SKM-1 treated with dmso at 0.1 percent for 144 hours (cell line): ENCODE data around the gene DHCR7.

Source experiments
- DNase-seq: peaks from one replicate; lab custom pipeline; 2025; ENCODE audit not compliant: unreplicated experiment; lab: John Stamatoyannopoulos, UW

The DHCR7 gene

DNA sequence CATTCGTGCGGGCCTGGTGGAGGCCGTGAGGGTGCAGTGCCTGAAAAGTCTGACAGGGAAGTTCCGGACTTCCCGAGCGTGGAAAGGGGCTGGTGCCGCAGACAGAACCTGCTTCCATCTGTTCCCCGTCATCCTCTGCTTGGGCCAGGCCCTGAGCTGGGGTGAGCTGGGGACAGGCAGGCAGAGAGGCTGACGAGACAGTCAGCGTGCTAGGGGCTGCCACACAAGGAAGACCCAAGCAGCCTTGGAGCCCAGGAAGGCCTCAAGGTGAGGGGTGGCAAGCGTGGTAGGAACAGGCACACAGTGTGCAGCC lies 30.3 kb upstream of the DHCR7 start:
- no peak for DNase-seq

DNA sequence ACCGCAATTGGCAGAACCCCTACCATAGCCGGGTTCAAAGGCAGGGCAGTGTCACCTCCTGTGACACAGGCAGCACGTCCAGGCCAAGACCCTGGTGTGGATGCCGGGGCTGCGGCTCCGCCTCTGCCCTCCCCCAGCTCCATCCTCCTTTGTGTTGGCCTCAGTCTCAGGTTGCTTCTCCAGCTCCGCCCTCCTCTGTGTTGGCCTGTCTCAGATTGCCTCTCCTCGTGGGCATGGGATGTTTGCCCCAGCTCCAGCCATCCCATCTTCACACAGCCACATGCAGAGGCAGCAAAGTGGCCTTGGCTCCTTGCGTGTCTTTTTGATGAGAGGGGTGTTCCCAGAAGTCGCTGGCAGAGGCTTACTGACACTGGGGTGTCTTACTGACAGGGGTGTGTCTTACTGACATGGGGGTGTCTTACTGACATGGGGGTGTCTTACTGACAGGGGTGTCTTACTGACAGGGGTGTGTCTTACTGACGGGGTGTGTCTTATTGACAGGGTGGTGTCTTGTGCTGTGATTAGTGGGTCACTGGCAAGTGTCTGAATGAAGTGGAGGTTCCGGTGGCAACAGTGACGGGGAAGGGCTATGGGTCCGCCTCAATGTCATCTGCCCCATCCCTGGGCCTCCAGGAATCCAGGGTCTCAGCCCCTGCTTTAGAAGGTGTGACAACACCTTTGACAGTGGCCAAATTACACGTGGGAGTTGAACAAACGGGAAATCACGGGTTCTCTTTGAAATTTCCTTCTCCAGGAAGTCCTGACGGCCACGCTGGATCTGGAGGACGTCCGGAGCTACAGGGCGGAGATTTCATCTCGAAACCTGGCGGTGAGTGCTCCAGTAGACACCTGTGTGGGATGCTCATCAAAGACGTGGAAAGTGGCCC lies 29.7 kb upstream of the DHCR7 start:
- no peak for DNase-seq

DNA sequence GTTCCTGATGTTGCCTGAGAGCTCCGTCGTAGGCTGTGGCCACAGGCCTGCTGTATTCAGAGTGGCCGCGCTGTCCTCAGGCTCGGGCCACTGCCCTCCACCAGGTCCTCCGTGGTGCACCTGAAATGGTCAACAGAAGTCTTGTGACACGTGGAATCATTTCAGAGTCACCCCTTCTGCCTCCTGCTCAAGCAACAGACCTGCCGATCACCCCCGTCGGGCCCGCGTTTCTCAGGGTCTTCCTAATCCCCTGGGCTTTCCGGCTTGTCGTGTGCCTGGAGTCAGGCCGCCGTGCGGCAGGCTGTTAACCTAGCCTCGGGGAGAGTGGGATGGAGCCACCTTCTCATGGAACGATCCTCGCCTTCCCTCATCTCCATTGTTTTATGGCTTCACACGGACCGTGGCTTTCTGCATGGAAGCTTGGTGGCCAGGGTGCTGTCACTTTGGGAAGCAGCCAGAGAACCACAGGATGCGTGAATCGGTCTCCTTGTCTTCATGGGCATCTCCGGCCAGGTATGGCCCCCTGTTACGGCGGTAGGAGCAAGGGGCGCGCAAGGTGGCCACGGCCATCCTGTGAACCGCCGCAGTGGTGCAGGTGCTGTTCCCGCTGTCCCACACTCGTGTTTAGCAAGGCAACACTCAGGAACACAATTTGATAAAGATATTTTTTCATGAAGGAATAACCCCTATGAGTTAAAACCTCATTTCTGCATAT lies 28.9 kb upstream of the DHCR7 start:
- no peak for DNase-seq

DNA sequence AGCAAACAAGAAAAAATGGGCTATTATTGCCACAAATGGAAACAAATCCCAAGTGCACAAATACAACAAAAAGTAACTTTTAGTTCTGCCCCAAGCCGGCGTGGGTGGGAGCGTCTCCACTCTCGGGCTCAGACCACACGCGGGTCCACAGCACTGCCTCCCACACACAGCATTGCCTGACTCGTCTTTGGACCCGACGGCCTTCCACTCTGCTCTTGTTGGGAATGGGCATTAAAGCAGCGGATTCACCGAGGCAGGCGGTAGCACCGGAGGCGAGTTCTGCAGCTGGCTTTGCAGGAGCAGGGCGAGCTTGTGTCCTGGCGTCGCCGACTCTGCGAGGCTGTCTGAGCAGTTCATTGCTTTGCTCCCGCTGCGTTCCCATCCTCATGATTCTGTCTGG lies 27.8 kb upstream of the DHCR7 start:
- DNase-seq, result no peak

DNA sequence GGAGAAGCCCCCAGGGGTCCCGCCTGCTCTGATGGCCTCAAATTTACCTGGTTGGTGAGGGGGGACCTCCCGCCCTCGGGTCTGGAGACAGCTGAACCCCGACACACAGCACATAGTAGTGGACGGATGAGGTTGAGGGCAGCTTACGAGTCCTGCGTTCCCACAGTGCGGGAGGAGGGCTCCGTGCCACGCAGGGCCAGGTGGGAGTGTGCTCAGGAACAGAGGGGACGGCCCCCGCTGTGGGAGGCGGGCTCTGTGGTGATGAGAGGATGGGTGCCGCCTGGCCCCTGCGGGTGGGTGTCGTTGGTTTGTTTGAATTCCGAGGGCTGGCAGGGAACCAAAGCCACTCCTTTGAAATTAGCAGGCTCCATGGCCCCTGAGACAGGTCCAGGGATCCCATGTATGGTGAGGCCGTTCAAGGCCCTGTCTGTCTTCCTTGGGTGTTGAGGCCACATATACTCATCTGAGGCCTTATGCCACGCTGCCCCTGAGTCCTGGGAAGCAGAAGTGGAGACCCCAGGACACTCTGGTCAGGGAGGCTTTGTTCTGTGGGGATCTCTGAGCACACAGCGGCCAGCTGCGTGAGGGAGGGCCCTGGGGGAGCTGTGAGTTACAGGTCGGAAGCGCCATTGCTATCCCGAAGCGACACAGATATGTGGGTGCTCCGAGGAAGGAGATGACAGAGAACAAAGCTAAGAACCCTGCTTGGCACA lies 26.7 kb upstream of the DHCR7 start:
- no peak for DNase-seq

- no peak for DNase-seq
Observed at GRCh38 chr11:71474141-71474770, 26.1 kb upstream of the DHCR7 start.

GRCh38 chr11:71473793-71474080 lies 25.5 kb upstream of the DHCR7 start:
- no peak for DNase-seq

DNA sequence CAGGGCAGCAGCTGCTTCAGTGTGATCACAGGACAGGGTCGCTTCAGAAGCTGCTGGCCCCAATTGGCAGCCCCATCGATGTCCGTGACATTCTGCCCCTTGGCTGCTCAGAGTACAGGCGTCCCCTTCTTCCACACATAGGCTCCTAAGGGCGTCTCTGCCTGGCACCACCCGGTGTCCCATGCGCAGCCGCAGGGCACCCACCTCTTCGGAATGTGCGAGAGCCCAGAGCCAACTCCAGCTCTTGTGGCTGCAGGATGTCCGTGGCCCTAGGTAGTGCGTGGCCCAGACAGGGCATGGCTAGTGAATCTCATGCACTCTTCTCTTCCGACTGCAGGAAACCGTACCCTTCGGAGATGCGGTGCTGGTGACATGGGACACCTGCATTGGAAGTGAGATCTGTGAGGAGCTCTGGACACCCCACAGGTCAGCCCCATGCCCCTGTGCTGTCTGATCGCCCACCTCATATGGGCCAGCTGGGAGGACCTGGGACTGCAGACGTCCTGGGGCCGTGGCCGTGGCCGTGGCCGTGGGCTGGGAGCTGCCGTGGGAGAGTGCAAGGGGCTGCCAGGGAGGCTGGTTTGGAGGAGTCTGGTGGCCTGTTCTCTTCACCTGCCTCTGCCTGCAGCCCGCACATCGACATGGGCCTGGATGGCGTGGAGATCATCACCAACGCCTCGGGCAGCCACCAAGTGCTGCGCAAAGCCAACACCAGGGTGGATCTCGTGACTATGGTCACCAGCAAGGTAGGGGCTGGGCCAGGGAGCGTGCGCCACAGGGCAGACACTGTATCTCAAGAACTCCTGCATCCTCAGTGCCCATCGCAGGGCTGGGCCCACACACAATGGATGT lies 25.0 kb upstream of the DHCR7 start:
- DNase-seq, result no peak

DNA sequence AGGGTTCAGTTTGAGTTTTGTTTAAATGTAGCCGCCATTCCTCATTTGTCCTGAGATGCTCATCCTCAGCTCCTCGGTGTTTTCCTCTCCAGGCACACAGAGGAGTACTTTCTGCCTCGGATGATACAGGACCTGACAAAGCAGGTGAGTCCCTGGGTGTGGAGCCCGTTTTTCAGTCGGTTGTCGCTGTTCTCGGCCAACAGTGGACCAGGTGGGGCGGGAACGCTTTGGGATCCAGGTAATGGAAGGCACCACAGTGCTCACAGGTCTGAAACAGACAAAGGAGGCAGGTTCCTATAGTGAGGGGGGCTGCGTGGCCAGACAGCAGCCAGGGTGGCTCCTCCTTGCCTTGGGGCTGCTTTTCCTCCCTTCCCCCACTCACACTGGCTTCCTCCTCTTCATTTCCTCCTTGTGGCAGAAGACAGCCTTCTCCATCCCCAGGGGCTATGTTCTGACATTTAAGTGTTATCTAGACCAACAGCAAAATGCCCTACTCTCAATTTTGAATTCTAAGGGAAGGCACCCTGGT lies 24.2 kb upstream of the DHCR7 start:
- DNase-seq, result no peak

- DNase-seq, result no peak
Observed at GRCh38 chr11:71470946-71471345, 22.8 kb upstream of the DHCR7 start.

DNA sequence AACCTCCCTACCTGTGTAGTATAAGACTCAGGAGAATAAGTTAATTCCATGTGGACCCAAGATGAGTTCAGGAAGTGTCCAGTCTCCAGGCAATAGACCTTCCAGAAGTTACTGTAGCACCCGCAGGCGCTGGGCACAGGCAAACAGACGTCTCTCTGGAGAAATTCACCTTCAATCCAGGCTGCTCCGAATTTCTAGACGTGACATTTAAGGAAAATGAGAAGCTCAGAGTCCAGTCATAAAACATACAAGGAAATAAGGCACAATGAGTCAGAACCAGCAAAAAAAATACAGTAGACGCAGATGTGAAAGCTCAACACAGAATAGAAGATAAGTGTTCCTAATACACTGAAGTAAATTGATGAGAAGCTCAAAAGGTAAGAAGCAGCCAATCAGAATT lies 19.0 kb upstream of the DHCR7 start:
- no peak for DNase-seq

GRCh38 chr11:71466358-71466757 lies 18.2 kb upstream of the DHCR7 start:
- no peak for DNase-seq

DNA sequence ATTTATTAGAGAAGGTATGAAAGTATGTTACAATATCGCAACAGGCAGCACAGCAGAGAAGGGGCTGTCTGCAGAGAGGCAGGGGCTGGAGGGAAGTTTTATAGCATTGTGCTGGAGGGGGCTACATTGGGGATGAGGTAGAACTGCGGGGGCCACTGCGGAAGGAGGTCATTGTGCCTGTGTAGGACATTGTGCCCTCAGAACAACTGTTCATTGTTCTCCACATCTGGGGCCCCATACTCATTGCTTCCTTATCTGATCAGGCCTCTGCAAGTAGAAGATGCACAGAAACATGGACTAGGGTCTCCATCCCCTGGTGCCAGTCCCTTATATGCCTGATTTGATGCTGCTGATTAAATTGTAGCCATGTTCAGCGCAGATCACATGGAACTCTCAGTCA lies 16.9 kb upstream of the DHCR7 start:
- no peak for DNase-seq

- no peak for DNase-seq
Observed at GRCh38 chr11:71463331-71464211, 15.4 kb upstream of the DHCR7 start.

DNA sequence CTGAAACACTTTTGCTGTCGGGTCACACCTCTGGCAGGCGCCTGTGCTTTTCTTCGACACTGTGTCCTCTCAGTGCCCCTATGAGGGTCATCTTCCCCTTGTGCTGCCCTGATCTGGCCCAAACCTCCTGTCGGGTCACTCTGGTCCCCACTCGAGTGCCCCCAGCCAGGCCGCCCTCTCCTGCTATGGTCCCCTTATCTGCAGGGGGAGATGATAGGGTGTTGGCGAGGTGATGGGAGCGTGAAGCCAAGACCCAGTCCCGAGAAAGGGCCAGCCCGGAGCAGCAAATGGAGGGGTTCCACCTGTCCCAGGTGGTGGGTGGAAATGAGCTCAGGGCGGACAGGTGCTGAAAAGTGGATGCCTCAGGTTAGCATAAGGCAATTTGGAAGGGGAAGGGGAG lies 14.5 kb upstream of the DHCR7 start:
- no peak for DNase-seq

DNA sequence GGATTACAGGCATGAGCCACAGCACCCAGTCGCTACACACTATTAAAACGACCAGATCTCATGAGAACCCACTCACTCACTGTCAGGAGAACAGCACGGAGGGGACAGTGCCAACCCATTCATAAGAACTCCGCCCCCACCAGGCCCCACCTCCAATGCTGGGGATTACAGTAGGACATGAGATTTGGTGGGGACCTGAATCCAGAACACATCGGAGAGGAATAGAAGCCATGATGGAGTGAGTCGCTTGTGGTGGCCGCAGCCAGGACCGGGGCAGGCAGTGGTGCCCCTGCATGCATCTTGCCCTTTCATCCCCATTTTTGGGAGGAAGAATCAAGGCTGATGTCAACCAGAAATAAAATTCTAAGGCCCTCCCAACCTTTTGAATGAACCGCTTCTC lies 13.5 kb upstream of the DHCR7 start:
- no peak for DNase-seq

DNA sequence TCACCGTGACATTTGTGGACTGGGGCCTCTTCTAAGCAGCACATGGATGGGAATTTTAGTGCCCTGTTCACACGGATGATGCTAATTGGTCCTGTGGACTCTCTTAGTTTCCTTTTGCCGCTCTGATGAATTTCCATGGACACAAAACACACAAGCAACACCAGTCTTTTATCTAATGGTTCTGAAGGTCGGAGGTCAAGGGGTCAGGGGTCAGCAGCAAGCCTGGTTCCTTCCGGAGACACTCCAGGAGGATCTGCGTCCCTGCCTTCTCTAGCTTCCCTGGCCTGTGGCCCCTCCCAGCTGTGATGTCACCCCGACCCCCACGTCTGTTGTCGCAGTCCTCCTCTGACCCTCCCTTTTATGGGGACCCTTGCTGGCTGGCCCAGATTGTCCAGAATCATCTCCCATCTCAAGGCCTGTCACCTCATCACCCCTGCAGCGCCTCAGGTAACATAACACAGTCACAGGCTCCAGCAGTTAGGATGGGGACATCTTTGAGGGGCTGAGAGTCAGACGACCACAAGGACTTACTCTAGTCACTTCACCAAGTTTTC lies 11.7 kb upstream of the DHCR7 start:
- no peak for DNase-seq

- no peak for DNase-seq
Observed at GRCh38 chr11:71459076-71459766, 11.0 kb upstream of the DHCR7 start.
